ENCODE results near the gene LRRC39.

LRRC39 gene

DNA sequence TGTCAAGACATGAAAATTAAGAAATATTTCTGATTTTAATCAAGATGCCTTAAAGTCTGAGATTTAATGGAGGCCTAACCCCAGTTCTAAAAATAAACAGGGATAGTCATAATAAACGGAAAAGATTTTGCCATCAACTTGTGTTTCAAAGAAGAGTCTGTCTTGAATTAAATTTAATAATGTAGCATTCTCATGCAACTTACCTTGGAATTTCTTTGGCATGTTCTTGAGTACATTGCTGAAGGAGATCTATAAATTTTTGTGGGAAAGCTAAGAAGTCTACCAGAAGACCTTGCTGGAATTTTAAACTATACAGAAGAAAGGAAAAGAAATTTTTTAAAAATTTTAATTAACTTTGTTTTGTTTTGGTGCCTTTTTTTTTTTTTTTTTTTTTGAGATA lies 55.9 kb downstream of the LRRC39 start:
- no peak for TF ChIP-seq YY1 (tag by site-specific recombination; IDR thresholded peaks at IDR 0.05)
- TF ChIP-seq ZBTB8A (tag by site-specific recombination; IDR thresholded peaks at IDR 0.05) = no peak
- TF ChIP-seq ZNF394 (tag by site-specific recombination; IDR thresholded peaks at IDR 0.05; ENCODE audit: borderline replicate concordance) = no peak
- TF ChIP-seq ZNF433 (tag by site-specific recombination; IDR thresholded peaks at IDR 0.05; ENCODE audit: low read depth) = no peak
- no peak for TF ChIP-seq ZNF488 (tag by site-specific recombination; IDR thresholded peaks at IDR 0.05)
- no peak for TF ChIP-seq ZBTB49 (tag by site-specific recombination; IDR thresholded peaks at IDR 0.05; ENCODE audit: low read depth)
- no peak for TF ChIP-seq ZNF248 (tag by site-specific recombination; IDR thresholded peaks at IDR 0.05)
- no peak for TF ChIP-seq TSHZ1 (tag by site-specific recombination; IDR thresholded peaks at IDR 0.05; ENCODE audit: borderline replicate concordance)
- no peak for TF ChIP-seq WT1 (tag by site-specific recombination; IDR thresholded peaks at IDR 0.05)
- TF ChIP-seq ZNF624 (tag by site-specific recombination; IDR thresholded peaks at IDR 0.05) = no peak
- CTCF ChIA-PET = no interaction called here
- peaks cover 33 to 66% of the 10 kb centered on the region in 2 experiments for H3K36me3 ChIP-seq (ENCODE audit: control insufficient read depth in 2 of 2, insufficient read depth in 1 of 2, low read length in 2 of 2)

DNA sequence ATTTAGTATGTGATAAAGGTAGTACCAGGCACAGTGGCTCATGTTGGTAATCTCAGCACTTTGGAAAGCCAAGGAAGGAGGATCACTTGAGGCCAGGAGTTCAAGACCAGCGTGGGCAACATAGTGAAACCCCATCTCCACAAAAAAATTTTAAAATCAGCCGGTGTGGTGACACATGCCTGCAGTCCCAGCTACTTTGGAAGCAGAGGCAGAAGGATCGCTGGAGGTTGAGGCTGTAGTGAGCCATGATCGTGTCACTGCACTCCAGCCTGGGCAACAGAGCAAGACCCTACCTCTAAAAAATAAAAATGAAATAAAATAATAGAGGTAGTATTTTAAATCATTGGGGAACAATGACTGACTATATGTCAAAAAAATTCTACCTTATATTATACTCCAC lies 62.5 kb downstream of the LRRC39 start:
- no peak overlapping the region for H3K27ac ChIP-seq (ENCODE audit: extremely low read depth, low read depth, low read length)
- H3K4me1 ChIP-seq (ENCODE audit: control insufficient read depth, insufficient read depth, low read length) = no peaks in the 10 kb centered on the region
- POLR2A ChIA-PET = no interaction called here
- no peaks in the 10 kb centered on the region for H3K9me3 ChIP-seq (ENCODE audit: control insufficient read depth, insufficient read depth, low read depth, low read length)
- CTCF ChIA-PET = interaction anchor here (0.9 kb wide), 1 partner anchor 428 kb away, joined by 3 read pairs; no protein-coding TSS in a partner anchor
- H3K4me3 ChIP-seq (ENCODE audit: low read depth, low read length) = no peak overlapping the region
- peak; percentile 55; the same call in 1 of the 2 replicates for TF ChIP-seq ZNF121 (tag by site-specific recombination; IDR thresholded peaks at IDR 0.05)
- TF ChIP-seq SCRT1 (tag by site-specific recombination; IDR thresholded peaks at IDR 0.05; ENCODE audit: borderline replicate concordance) = no peak
- TF ChIP-seq ZNF544 (tag by site-specific recombination; IDR thresholded peaks at IDR 0.05) = no peak
- peaks cover 35 to 56% of the 10 kb centered on the region in 2 experiments for H3K36me3 ChIP-seq (ENCODE audit: control insufficient read depth in 2 of 2, insufficient read depth in 1 of 2, low read length in 2 of 2)

More for the DNA sequence above, 55.9 kb downstream of the LRRC39 start:
- no peak overlapping the region for H3K4me3 ChIP-seq (ENCODE audit: low read depth, low read length)
- no peaks in the 10 kb centered on the region for H3K4me1 ChIP-seq (ENCODE audit: control insufficient read depth, insufficient read depth, low read length)
- H3K27ac ChIP-seq (ENCODE audit: extremely low read depth, low read depth, low read length) = no peak overlapping the region
- no peaks in the 10 kb centered on the region for H3K9me3 ChIP-seq (ENCODE audit: control insufficient read depth, insufficient read depth, low read depth, low read length)
- POLR2A ChIA-PET = interaction anchor here (0.6 kb wide), 1 partner anchor 229 kb away, joined by 7 read pairs; no protein-coding TSS in a partner anchor

- no peak for TF ChIP-seq ZNF391 (tag by site-specific recombination; IDR thresholded peaks at IDR 0.05; ENCODE audit: borderline replicate concordance, low read depth)
- TF ChIP-seq, protein P1, sequence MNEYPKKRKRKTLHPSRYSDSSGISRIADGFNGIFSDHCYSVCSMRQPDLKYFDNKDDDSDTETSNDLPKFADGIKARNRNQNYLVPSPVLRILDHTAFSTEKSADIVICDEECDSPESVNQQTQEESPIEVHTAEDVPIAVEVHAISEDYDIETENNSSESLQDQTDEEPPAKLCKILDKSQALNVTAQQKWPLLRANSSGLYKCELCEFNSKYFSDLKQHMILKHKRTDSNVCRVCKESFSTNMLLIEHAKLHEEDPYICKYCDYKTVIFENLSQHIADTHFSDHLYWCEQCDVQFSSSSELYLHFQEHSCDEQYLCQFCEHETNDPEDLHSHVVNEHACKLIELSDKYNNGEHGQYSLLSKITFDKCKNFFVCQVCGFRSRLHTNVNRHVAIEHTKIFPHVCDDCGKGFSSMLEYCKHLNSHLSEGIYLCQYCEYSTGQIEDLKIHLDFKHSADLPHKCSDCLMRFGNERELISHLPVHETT (tag by site-specific recombination; IDR thresholded peaks at IDR 0.05) = no peak
- no peak for TF ChIP-seq ZBTB26 (tag by site-specific recombination; optimal IDR thresholded peaks at IDR 0.05)
- no peak for TF ChIP-seq ZNF433 (tag by site-specific recombination; IDR thresholded peaks at IDR 0.05; ENCODE audit: low read depth)
- no peak for TF ChIP-seq ZBTB1 (tag by site-specific recombination; IDR thresholded peaks at IDR 0.05)
- Histone ChIP-seq H3K36me3 (ENCODE audit: control insufficient read depth in 2 of 2, insufficient read depth in 1 of 2, low read length in 2 of 2) (peaks cover 51 to 53% of the 10 kb centered on the region in 2 experiments), H3K27ac (ENCODE audit: extremely low read depth, low read depth, low read length) (no peak overlapping the region), H3K9me3 (ENCODE audit: control insufficient read depth, insufficient read depth, low read depth, low read length) (no peaks in the 10 kb centered on the region), H3K4me1 (ENCODE audit: control insufficient read depth, insufficient read depth, low read length) (no peaks in the 10 kb centered on the region), H3K4me3 (ENCODE audit: low read depth, low read length) (no peak overlapping the region)
- ChIA-PET CTCF (no interaction called here), POLR2A (no interaction called here)
These were observed 68.4 kb downstream of the LRRC39 start for GRCh38 chr1:100109554-100110066.
